ENCODE results near the gene MICU1. TPM values are rescaled to one million over a fixed set of nuclear protein-coding genes. Genes with fewer than 3 reads are reported as not detected.

Gene MICU1
- polyA plus RNA-seq, 1 donor (not counting 4 experiments of a cell fraction or from before 2014, with no cell fraction given), result 19.4 TPM

DNA sequence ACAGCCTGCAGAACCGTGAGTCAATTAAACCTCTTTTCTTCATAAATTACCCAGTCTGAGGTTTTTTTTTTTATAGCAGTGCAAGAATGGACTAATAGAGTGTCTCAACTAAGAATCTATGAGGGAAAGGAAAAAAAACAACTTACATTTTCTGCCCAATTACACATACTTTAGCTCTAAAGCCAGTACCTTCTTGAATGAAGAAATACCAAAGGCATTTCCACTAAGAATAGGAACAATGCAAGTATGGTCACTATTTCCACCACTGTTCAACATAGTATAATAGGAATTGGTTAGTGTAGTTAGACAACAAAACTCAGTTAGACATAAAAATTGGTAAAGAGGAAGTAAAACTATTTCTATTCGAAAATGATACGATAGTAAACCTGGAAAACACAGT, 37.6 kb downstream of the MICU1 start:
- FAIRE-seq (no peak), DNase-seq (ENCODE audit: low read depth, low spot score) (no peak)
- Histone ChIP-seq H4K20me1 (ENCODE audit: control insufficient read depth, extremely low read depth, insufficient read depth, low read length) (no peaks in the 10 kb centered on the region), H3K79me2 (ENCODE audit: control insufficient read depth, insufficient read depth, low read length) (peaks cover 3% of the 10 kb centered on the region), H3K27me3 (ENCODE audit: control insufficient read depth, extremely low read depth, insufficient read depth, low read length) (no peaks in the 10 kb centered on the region), H3K9me1 (ENCODE audit: control insufficient read depth, extremely low read depth, insufficient read depth, low read length) (no peaks in the 10 kb centered on the region), H3K9ac (ENCODE audit: control insufficient read depth, extremely low read depth, insufficient read depth, low read length) (no peak overlapping the region), H3K36me3 (ENCODE audit: control insufficient read depth in 2 of 2, extremely low read depth in 1 of 2, insufficient read depth in 2 of 2, low read length in 2 of 2) (no peaks in the 10 kb centered on the region), H3K4me2 (ENCODE audit: control insufficient read depth, extremely low read depth, insufficient read depth, low read depth, low read length) (no peak overlapping the region), H3K4me3 (ENCODE audit: control insufficient read depth in 2 of 3, extremely low read depth in 1 of 3, insufficient read depth in 2 of 3, low read depth in 1 of 3, low read length in 3 of 3) (no peak overlapping the region), H3K27ac (ENCODE audit: control insufficient read depth, insufficient read depth, low read length) (no peak overlapping the region), H2AFZ (ENCODE audit: control insufficient read depth, low read length) (no peak overlapping the region), H3K9me3 (ENCODE audit: control insufficient read depth, low read depth, low read length) (no peaks in the 10 kb centered on the region), H3K4me1 (ENCODE audit: control insufficient read depth, extremely low read depth, insufficient read depth, low read length) (no peaks in the 10 kb centered on the region)
- no peak for TF ChIP-seq EZH2 (IDR thresholded peaks at IDR 0.05; ENCODE audit: low read length)
- TF ChIP-seq, protein P1, sequence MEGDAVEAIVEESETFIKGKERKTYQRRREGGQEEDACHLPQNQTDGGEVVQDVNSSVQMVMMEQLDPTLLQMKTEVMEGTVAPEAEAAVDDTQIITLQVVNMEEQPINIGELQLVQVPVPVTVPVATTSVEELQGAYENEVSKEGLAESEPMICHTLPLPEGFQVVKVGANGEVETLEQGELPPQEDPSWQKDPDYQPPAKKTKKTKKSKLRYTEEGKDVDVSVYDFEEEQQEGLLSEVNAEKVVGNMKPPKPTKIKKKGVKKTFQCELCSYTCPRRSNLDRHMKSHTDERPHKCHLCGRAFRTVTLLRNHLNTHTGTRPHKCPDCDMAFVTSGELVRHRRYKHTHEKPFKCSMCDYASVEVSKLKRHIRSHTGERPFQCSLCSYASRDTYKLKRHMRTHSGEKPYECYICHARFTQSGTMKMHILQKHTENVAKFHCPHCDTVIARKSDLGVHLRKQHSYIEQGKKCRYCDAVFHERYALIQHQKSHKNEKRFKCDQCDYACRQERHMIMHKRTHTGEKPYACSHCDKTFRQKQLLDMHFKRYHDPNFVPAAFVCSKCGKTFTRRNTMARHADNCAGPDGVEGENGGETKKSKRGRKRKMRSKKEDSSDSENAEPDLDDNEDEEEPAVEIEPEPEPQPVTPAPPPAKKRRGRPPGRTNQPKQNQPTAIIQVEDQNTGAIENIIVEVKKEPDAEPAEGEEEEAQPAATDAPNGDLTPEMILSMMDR (optimal IDR thresholded peaks at IDR 0.05 in 1 of 3, IDR thresholded peaks at IDR 0.05 in 1 of 3, conservative IDR thresholded peaks at IDR 0.05 in 1 of 3; ENCODE audit: extremely low read depth in 1 of 3, insufficient read depth in 2 of 3, low read length in 3 of 3), result no peak
- dilution Hi-C loops (cut with MboI; ENCODE audit: extremely low pct_ligation_motif_present, low sequenced_read_pairs), result no loop called here

- DNase-seq (ENCODE audit: low read depth, low spot score) (no peak), FAIRE-seq (no peak)
- no peak overlapping the region for H2AFZ ChIP-seq (ENCODE audit: control insufficient read depth, low read length)
- H3K79me2 ChIP-seq (ENCODE audit: control insufficient read depth, insufficient read depth, low read length), result peaks cover 3% of the 10 kb centered on the region
- no peak overlapping the region for H3K27ac ChIP-seq (ENCODE audit: control insufficient read depth, insufficient read depth, low read length)
- no peaks in the 10 kb centered on the region for H4K20me1 ChIP-seq (ENCODE audit: control insufficient read depth, extremely low read depth, insufficient read depth, low read length)
- no peaks in the 10 kb centered on the region for H3K36me3 ChIP-seq (ENCODE audit: control insufficient read depth in 2 of 2, extremely low read depth in 1 of 2, insufficient read depth in 2 of 2, low read length in 2 of 2)
- no peak overlapping the region for H3K4me2 ChIP-seq (ENCODE audit: control insufficient read depth, extremely low read depth, insufficient read depth, low read depth, low read length)
- dilution Hi-C loops (cut with MboI; ENCODE audit: extremely low pct_ligation_motif_present, low sequenced_read_pairs), result no loop called here
- H3K4me1 ChIP-seq (ENCODE audit: control insufficient read depth, extremely low read depth, insufficient read depth, low read length), result no peaks in the 10 kb centered on the region
- no peak overlapping the region for H3K4me3 ChIP-seq (ENCODE audit: control insufficient read depth in 2 of 3, extremely low read depth in 1 of 3, insufficient read depth in 2 of 3, low read depth in 1 of 3, low read length in 3 of 3)
- no peak overlapping the region for H3K9ac ChIP-seq (ENCODE audit: control insufficient read depth, extremely low read depth, insufficient read depth, low read length)
- H3K9me3 ChIP-seq (ENCODE audit: control insufficient read depth, low read depth, low read length), result no peaks in the 10 kb centered on the region
- H3K9me1 ChIP-seq (ENCODE audit: control insufficient read depth, extremely low read depth, insufficient read depth, low read length), result no peaks in the 10 kb centered on the region
- TF ChIP-seq, protein P1 (optimal IDR thresholded peaks at IDR 0.05 in 1 of 3, IDR thresholded peaks at IDR 0.05 in 1 of 3, conservative IDR thresholded peaks at IDR 0.05 in 1 of 3; ENCODE audit: extremely low read depth in 1 of 3, insufficient read depth in 2 of 3, low read length in 3 of 3), result no peak
- TF ChIP-seq EZH2 (IDR thresholded peaks at IDR 0.05; ENCODE audit: low read length), result no peak
- no peaks in the 10 kb centered on the region for H3K27me3 ChIP-seq (ENCODE audit: control insufficient read depth, extremely low read depth, insufficient read depth, low read length)
Measured at GRCh38 chr10:72587568-72587967, 38.3 kb downstream of the MICU1 start.

Data from keratinocyte (primary cell).